Parathyroid adenoma (tissue), 2 donors: ENCODE data around the gene PNRC2.

Experiments
- H2AFZ ChIP-seq: fragments of 300-600 bp; sonication (generic); one replicate; pipeline ENCODE4 v1.7.0; 2017; ENCODE audit warnings: antibody characterized with exemption, mild to moderate bottlenecking
- H3K27ac ChIP-seq: fragments of 300-600 bp; sonication (generic); one replicate; pipeline ENCODE4 v1.7.0; 2017
- H3K27me3 ChIP-seq: fragments of 300-600 bp; sonication (generic); one replicate; pipeline ENCODE4 v1.7.0; 2017; ENCODE audit warnings: low read length; ENCODE audit not compliant: control insufficient read depth, insufficient read depth
- H3K36me3 ChIP-seq: fragments of 300-600 bp; sonication (generic); one replicate; pipeline ENCODE4 v1.7.0; 2017; ENCODE audit warnings: low read length; ENCODE audit not compliant: control insufficient read depth, insufficient read depth
- H3K4me1 ChIP-seq: fragments of 300-600 bp; sonication (generic); one replicate; pipeline ENCODE4 v1.7.0; 2017; ENCODE audit warnings: control low read depth
- H3K4me2 ChIP-seq: fragments of 300-600 bp; sonication (generic); one replicate; pipeline ENCODE4 v1.7.0; 2017; ENCODE audit warnings: low read length
- H3K4me3 ChIP-seq: fragments of 300-600 bp; sonication (generic); one replicate; pipeline ENCODE4 v1.7.0; 2017; ENCODE audit warnings: low read depth, low read length
- H3K79me2 ChIP-seq: fragments of 300-600 bp; sonication (generic); one replicate; pipeline ENCODE4 v1.7.0; 2017; ENCODE audit warnings: control low read depth
- H3K9ac ChIP-seq: fragments of 300-600 bp; sonication (generic); one replicate; pipeline ENCODE4 v1.7.0; 2017; ENCODE audit warnings: mild to moderate bottlenecking
- H3K9me3 ChIP-seq: fragments of 300-600 bp; sonication (generic); one replicate; pipeline ENCODE4 v1.7.0; 2017; ENCODE audit warnings: low read length; ENCODE audit not compliant: control insufficient read depth
- CTCF ChIP-seq: fragments of 300-600 bp; sonication (generic); IDR thresholded peaks from one replicate; pipeline ENCODE4 v1.7.0; 2017; ENCODE audit warnings: antibody characterized with exemption, mild to moderate bottlenecking
- donor health status: primary hyperparathyroidism.

Gene PNRC2

GRCh38 chr1:23959461-23960290 is at the start of gene PNRC2:
PNRC2 (plus strand) TSS chr1:23959828; CDS start chr1:23961458, 1,630 bp downstream.
- H3K9me3 ChIP-seq, result no peaks in the 10 kb centered on the region
- no peak for TF ChIP-seq CTCF
- peak within 1 kb of the TSS; percentile 99 for H3K4me2 ChIP-seq
- no peaks in the 10 kb centered on the region for H3K27me3 ChIP-seq
- no peaks in the 10 kb centered on the region for H3K36me3 ChIP-seq
- H3K4me1 ChIP-seq, result peaks cover 4% of the 10 kb centered on the region
- peak within 1 kb of the TSS; percentile 90 for H3K9ac ChIP-seq
- peak within 1 kb of the TSS; percentile 91 for H3K4me3 ChIP-seq
- H3K27ac ChIP-seq, result peak within 1 kb of the TSS; percentile 98
- H2AFZ ChIP-seq, result peak within 1 kb of the TSS; percentile 89
- no peaks in the 10 kb centered on the region for H3K79me2 ChIP-seq

GRCh38 chr1:23910144-23910543 is 49.5 kb upstream of the PNRC2 start:
- Histone ChIP-seq H3K9me3 (no peaks in the 10 kb centered on the region), H3K79me2 (no peaks in the 10 kb centered on the region), H3K4me2 (no peak overlapping the region), H3K4me3 (no peak overlapping the region), H3K4me1 (no peaks in the 10 kb centered on the region), H3K27me3 (no peaks in the 10 kb centered on the region), H2AFZ (no peak overlapping the region), H3K36me3 (no peaks in the 10 kb centered on the region), H3K9ac (no peak overlapping the region), H3K27ac (no peak overlapping the region)
- TF ChIP-seq CTCF, result no peak

GRCh38 chr1:23910553-23911246 is 48.9 kb upstream of the PNRC2 start:
- Histone ChIP-seq H3K27ac (no peak overlapping the region), H3K4me1 (no peaks in the 10 kb centered on the region), H3K79me2 (no peaks in the 10 kb centered on the region), H3K9ac (no peak overlapping the region), H2AFZ (no peak overlapping the region), H3K36me3 (no peaks in the 10 kb centered on the region), H3K9me3 (no peaks in the 10 kb centered on the region), H3K4me2 (no peak overlapping the region), H3K27me3 (no peaks in the 10 kb centered on the region), H3K4me3 (no peak overlapping the region)
- no peak for TF ChIP-seq CTCF

- no peak overlapping the region for H3K4me2 ChIP-seq
- no peaks in the 10 kb centered on the region for H3K79me2 ChIP-seq
- no peaks in the 10 kb centered on the region for H3K27me3 ChIP-seq
- peak overlapping the region; percentile 50 for H2AFZ ChIP-seq
- H3K4me3 ChIP-seq, result no peak overlapping the region
- H3K9me3 ChIP-seq, result no peaks in the 10 kb centered on the region
- no peak overlapping the region for H3K9ac ChIP-seq
- no peaks in the 10 kb centered on the region for H3K36me3 ChIP-seq
- H3K27ac ChIP-seq, result peak overlapping the region; percentile 11
- no peak for TF ChIP-seq CTCF
- H3K4me1 ChIP-seq, result no peaks in the 10 kb centered on the region
Measured at GRCh38 chr1:23911921-23912320, 47.7 kb upstream of the PNRC2 start.
